Stimulated activated naive CD8-positive, alpha-beta T cell treated with anti-CD3 and anti-CD28 coated beads, Interleukin-15, Interleukin-2, amounts not matched to agents 100 ng/mL and 50 ng/mL, for 24 hours (primary cell): ENCODE measurements around the gene MAGI2.
"Not testable (repeated sequence)": the region's sequence is repeated elsewhere in the genome, so short reads cannot be mapped to it uniquely, and the experiment has no call there.

ENCODE experiments used
- H3K27ac Mint-ChIP-seq: one replicate; pipeline ENCODE4 v1.8.0; 2021; ENCODE audit warnings: mild to moderate bottlenecking, mixed read lengths
- H3K27me3 Mint-ChIP-seq: one replicate; pipeline ENCODE4 v1.8.0; 2021; ENCODE audit warnings: mixed read lengths
- H3K36me3 Mint-ChIP-seq: one replicate; pipeline ENCODE4 v1.8.0; 2021; ENCODE audit warnings: low read depth, mixed read lengths
- H3K4me1 Mint-ChIP-seq: one replicate; pipeline ENCODE4 v1.8.0; 2021; ENCODE audit warnings: low read depth, mixed read lengths
- H3K4me3 Mint-ChIP-seq: one replicate; pipeline ENCODE4 v1.8.0; 2021; ENCODE audit warnings: mild to moderate bottlenecking, mixed read lengths
- H3K9me3 Mint-ChIP-seq: one replicate; pipeline ENCODE4 v1.8.0; 2021; ENCODE audit warnings: mixed read lengths

The MAGI2 gene

GRCh38 chr7:78516450-78516849, 937.0 kb downstream of the MAGI2 start:
- Mint-ChIP-seq H3K36me3 (no peaks in the 10 kb centered on the region), H3K27ac (no peak overlapping the region), H3K27me3 (no peaks in the 10 kb centered on the region), H3K4me1 (no peaks in the 10 kb centered on the region), H3K9me3 (no peaks in the 10 kb centered on the region), H3K4me3 (no peak overlapping the region)

- Mint-ChIP-seq H3K4me3 (no peak overlapping the region), H3K4me1 (no peaks in the 10 kb centered on the region), H3K27me3 (no peaks in the 10 kb centered on the region), H3K27ac (no peak overlapping the region), H3K9me3 (no peaks in the 10 kb centered on the region), H3K36me3 (no peaks in the 10 kb centered on the region)
These were observed 938.8 kb downstream of the MAGI2 start for GRCh38 chr7:78514634-78515033.

DNA sequence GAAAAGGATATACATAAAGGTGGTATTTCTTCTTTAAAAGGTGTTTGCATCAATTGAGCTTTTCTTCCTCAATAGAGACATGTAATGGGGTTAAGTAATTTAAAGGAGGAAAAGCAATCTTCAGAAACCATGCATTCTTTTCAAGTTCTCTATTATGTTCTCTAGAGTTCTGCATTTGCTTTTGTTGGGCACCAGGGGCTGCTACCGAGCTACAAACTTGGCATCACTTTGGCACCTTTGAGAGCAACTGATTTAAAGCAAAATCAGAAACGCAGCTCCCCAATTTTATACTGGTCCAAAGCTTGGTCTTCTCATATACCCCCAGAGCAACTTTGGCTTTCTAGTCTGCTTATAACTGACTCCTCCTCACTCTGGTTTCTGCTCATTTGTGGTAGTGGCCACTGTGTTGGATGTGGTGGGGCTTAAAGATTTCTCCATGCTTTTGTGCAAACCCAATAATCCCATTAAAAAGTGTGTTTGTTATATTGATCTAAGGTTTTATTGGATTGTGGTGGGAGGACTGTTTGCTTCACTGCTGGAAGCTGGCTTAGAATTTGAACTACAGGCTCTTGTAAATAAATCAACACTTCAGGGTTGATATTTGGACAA, 942.8 kb downstream of the MAGI2 start:
- H3K9me3 Mint-ChIP-seq = peaks cover 7% of the 10 kb centered on the region
- H3K4me3 Mint-ChIP-seq = no peak overlapping the region
- H3K27ac Mint-ChIP-seq = no peak overlapping the region
- H3K36me3 Mint-ChIP-seq = no peaks in the 10 kb centered on the region
- H3K27me3 Mint-ChIP-seq = no peaks in the 10 kb centered on the region
- no peaks in the 10 kb centered on the region for H3K4me1 Mint-ChIP-seq

DNA sequence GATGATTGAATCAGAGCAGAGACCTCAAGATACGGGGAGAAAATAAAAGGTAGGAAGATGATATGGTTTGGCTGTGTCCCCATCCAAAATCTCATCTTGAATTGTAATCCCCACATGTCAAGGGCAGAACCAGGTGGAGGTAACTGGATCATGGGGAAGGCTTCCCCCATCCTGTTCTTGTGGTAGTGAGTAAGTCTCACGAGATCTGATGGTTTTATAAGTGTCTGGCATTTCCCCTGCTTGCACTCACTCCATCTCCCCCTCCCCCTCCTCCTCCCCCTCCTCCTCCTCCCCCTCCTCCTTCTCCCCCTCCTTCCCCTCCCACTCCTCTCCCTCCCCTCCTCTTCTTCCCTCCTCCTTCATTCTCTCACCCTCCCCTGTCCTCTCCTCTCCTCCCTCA, 950.2 kb downstream of the MAGI2 start:
- H3K4me3 Mint-ChIP-seq, H3K36me3 Mint-ChIP-seq, H3K27me3 Mint-ChIP-seq, H3K4me1 Mint-ChIP-seq, H3K27ac Mint-ChIP-seq: not testable (repeated sequence)
- H3K9me3 Mint-ChIP-seq = peaks cover 14% of the 10 kb centered on the region

DNA sequence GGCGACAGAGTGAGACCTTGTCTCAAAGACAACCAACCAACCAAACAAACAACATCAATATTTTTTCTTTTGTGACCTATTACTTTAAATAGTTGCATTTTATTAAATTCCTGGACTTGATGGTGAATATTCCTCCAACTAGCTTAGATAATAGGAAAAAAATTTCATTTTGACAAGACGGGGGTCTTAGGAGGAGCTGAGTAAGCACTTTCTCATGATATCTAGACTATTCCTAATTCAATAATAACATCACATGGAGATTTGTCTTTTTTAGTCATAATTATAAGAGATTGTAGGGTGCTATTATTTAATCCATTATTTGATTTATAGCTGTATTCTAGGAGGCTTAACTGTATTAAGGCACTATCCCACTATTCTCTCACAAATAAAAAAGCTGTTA, 952.4 kb downstream of the MAGI2 start:
- H3K36me3 Mint-ChIP-seq = no peaks in the 10 kb centered on the region
- no peaks in the 10 kb centered on the region for H3K27me3 Mint-ChIP-seq
- no peak overlapping the region for H3K27ac Mint-ChIP-seq
- H3K4me3 Mint-ChIP-seq = no peak overlapping the region
- peaks cover 11% of the 10 kb centered on the region for H3K9me3 Mint-ChIP-seq
- H3K4me1 Mint-ChIP-seq = no peaks in the 10 kb centered on the region

GRCh38 chr7:78499971-78500370, 953.5 kb downstream of the MAGI2 start:
- Mint-ChIP-seq H3K4me3 (no peak overlapping the region), H3K4me1 (no peaks in the 10 kb centered on the region), H3K27me3 (no peaks in the 10 kb centered on the region), H3K27ac (no peak overlapping the region), H3K36me3 (no peaks in the 10 kb centered on the region), H3K9me3 (peaks cover 6% of the 10 kb centered on the region)

DNA sequence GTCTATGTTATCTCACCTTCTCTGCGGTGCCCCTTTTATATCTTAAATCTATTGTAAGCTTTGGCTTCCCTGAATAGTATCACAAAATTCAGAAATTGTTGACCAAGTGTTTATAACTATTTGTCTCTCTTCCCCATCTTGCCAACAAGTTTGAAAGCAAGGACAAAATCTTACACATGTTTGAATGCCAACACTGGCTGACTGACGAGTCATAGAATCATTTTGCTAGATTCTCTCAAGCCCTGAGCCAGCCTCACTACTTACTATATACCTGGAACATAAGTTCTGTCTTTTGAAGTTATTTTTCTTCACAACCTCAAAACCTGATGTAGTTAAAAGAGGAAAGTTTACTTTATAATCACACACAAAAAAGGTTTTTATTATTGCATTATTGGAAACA, 954.2 kb downstream of the MAGI2 start:
- no peak overlapping the region for H3K4me3 Mint-ChIP-seq
- H3K9me3 Mint-ChIP-seq = peaks cover 6% of the 10 kb centered on the region
- H3K36me3 Mint-ChIP-seq = no peaks in the 10 kb centered on the region
- H3K4me1 Mint-ChIP-seq = no peaks in the 10 kb centered on the region
- H3K27ac Mint-ChIP-seq = no peak overlapping the region
- no peaks in the 10 kb centered on the region for H3K27me3 Mint-ChIP-seq

- Mint-ChIP-seq H3K36me3 (no peaks in the 10 kb centered on the region), H3K27ac (no peak overlapping the region), H3K27me3 (no peaks in the 10 kb centered on the region), H3K4me3 (no peak overlapping the region), H3K9me3 (peaks cover 6% of the 10 kb centered on the region), H3K4me1 (no peaks in the 10 kb centered on the region)
These were observed 955.6 kb downstream of the MAGI2 start for GRCh38 chr7:78497728-78498427.

GRCh38 chr7:78496096-78496630, 957.3 kb downstream of the MAGI2 start:
- Mint-ChIP-seq H3K9me3 (peaks cover 6% of the 10 kb centered on the region), H3K4me1 (no peaks in the 10 kb centered on the region), H3K36me3 (no peaks in the 10 kb centered on the region), H3K27me3 (no peaks in the 10 kb centered on the region), H3K4me3 (no peak overlapping the region), H3K27ac (no peak overlapping the region)

- H3K4me1 Mint-ChIP-seq = no peaks in the 10 kb centered on the region
- H3K27me3 Mint-ChIP-seq = no peaks in the 10 kb centered on the region
- no peak overlapping the region for H3K4me3 Mint-ChIP-seq
- H3K9me3 Mint-ChIP-seq = no peaks in the 10 kb centered on the region
- no peaks in the 10 kb centered on the region for H3K36me3 Mint-ChIP-seq
- no peak overlapping the region for H3K27ac Mint-ChIP-seq
These were observed 960.1 kb downstream of the MAGI2 start for GRCh38 chr7:78493401-78493800.

DNA sequence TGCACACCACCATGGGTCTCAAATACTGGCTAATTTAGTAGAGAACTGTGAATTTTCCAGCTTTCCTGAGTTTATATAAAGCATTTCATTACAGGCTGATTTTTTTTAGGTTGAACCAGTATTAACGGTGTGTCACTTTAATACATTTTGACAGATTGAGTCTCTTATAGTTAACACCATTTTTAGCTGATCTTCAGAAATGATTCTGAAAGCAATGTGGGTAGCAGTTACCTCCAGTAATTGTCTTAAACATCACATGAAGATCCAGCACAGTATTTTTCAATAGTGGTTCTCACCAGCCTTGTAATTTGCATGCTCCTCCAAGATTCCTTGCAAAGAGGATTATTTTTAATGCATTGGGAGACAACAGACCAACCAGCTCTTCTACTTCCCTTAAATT, 961.3 kb downstream of the MAGI2 start:
- H3K4me1 Mint-ChIP-seq = no peaks in the 10 kb centered on the region
- H3K27me3 Mint-ChIP-seq = no peaks in the 10 kb centered on the region
- no peaks in the 10 kb centered on the region for H3K36me3 Mint-ChIP-seq
- H3K4me3 Mint-ChIP-seq = no peak overlapping the region
- no peaks in the 10 kb centered on the region for H3K9me3 Mint-ChIP-seq
- H3K27ac Mint-ChIP-seq = no peak overlapping the region

- H3K4me1 Mint-ChIP-seq = no peaks in the 10 kb centered on the region
- H3K27me3 Mint-ChIP-seq = no peaks in the 10 kb centered on the region
- no peaks in the 10 kb centered on the region for H3K9me3 Mint-ChIP-seq
- no peaks in the 10 kb centered on the region for H3K36me3 Mint-ChIP-seq
- no peak overlapping the region for H3K27ac Mint-ChIP-seq
- no peak overlapping the region for H3K4me3 Mint-ChIP-seq
These were observed 962.9 kb downstream of the MAGI2 start for GRCh38 chr7:78490524-78490923.

DNA sequence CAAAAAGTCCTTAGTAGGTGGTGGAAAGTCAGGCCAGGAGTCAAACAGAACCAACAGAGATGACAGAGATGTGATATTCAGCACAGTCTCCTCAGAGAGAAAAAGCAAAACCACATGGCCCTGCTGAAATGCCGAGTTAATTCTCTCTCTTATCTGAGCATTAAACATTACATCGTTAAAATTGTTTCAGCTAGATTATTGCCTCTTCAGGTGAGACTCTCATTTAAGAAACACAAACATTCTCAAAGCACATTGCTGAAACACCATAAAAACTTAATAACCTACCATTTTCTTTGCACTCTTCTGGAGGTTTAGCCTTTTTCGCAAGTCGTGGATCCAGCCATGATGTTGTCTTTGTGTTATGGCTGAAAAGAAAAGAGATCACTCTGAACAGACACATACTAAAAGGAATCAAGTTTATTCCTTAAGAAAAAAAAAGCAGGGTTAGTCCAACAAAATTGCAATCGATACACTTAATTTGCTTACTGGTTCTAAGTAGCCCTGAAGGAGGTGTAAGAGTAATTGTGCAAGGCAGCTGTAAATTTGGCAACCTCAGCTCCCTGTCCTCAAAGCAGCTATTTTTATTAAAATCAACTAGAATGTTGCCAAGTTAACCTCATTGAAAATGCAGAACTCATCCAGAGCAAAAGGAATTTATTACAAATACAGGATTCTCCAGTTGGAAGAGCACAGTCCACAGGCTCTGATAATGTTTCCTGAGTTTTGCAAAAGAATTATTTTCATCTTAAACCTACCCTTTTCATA, 963.8 kb downstream of the MAGI2 start:
- Mint-ChIP-seq H3K36me3 (no peaks in the 10 kb centered on the region), H3K27ac (no peak overlapping the region), H3K4me3 (no peak overlapping the region), H3K9me3 (no peaks in the 10 kb centered on the region), H3K27me3 (no peaks in the 10 kb centered on the region), H3K4me1 (no peaks in the 10 kb centered on the region)

- Mint-ChIP-seq H3K36me3 (no peaks in the 10 kb centered on the region), H3K27ac (no peak overlapping the region), H3K27me3 (no peaks in the 10 kb centered on the region), H3K4me3 (no peak overlapping the region), H3K4me1 (no peaks in the 10 kb centered on the region), H3K9me3 (no peaks in the 10 kb centered on the region)
These were observed 966.0 kb downstream of the MAGI2 start for GRCh38 chr7:78487464-78487863.

GRCh38 chr7:78479348-78479747, 974.1 kb downstream of the MAGI2 start:
- no peaks in the 10 kb centered on the region for H3K4me1 Mint-ChIP-seq
- H3K27ac Mint-ChIP-seq = no peak overlapping the region
- H3K9me3 Mint-ChIP-seq = no peaks in the 10 kb centered on the region
- no peak overlapping the region for H3K4me3 Mint-ChIP-seq
- H3K27me3 Mint-ChIP-seq = no peaks in the 10 kb centered on the region
- H3K36me3 Mint-ChIP-seq = no peaks in the 10 kb centered on the region
